NCI-H2081 treated with DMSO at 0.1 percent for 48 hours (cell line): ENCODE data around the gene MYMK.
"Not testable (repeated sequence)": the region's sequence is repeated elsewhere in the genome, so short reads cannot be mapped to it uniquely, and the experiment has no call there.

Experiments used
- DNase-seq: peaks from one replicate; lab custom pipeline; 2025; lab: John Stamatoyannopoulos, UW

Gene MYMK, protein sequence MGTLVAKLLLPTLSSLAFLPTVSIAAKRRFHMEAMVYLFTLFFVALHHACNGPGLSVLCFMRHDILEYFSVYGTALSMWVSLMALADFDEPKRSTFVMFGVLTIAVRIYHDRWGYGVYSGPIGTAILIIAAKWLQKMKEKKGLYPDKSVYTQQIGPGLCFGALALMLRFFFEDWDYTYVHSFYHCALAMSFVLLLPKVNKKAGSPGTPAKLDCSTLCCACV

DNA sequence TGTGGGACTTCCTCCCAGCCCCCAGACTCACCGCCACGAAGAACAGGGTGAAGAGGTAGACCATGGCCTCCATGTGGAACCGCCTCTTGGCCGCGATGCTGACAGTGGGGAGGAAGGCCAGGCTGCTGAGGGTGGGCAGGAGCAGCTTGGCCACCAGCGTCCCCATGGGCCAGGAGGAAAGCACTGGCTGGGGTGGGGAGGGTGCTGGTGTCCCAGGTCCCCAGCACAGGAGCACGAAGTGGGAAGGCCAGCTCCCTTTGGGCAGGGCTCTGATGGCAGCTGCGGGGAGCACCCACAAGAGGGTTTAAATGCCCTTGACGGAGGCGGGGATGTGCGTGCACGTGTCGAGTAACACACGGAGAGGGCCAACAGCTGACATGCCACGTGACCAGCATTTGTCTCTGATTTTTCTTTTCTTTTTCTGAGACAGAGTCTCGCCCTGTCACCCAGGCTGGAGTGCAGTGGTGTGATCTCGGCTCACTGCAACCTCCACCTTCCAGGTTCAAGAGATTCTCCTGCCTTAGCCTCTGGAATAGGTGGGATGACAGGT, at the start of gene MYMK:
Gene MYMK, minus strand, starts transcription at position 281 of the 550 bp plus-strand sequence. Its CDS starts 115 bp downstream, at position 166.
- no peak for DNase-seq

DNA sequence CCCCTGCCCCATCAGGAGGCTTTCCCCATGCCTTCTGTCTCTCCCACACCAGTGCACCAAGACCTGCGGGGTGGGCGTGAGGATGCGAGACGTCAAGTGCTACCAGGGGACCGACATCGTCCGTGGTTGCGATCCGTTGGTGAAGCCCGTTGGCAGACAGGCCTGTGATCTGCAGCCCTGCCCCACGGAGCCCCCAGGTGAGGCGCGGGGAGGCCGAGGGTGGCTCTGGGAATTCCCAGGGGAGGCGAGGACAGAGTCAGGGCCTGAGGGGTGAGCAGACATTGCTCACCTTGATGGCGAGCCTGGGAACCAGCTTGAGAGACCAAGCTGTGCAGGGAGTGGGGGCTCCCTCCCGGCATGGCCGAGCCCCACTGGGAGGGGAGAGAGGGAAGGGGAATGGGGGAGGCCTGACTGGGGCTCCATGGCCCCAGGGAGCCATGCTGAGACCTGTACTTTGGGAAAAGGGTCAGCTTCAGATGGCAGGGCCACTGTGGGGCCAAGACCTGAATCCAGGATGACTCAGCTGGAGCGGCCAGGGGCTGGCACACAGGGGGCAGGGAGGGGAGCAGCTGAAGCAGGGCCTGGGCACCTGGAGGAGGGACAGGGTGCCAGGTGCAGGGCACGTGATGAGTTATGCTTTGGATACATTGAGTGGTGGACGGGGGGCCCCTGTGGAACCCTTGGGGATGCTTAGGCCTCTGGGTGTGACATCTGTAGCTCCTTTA, 49.2 kb upstream of the MYMK start:
- DNase-seq: no peak

DNA sequence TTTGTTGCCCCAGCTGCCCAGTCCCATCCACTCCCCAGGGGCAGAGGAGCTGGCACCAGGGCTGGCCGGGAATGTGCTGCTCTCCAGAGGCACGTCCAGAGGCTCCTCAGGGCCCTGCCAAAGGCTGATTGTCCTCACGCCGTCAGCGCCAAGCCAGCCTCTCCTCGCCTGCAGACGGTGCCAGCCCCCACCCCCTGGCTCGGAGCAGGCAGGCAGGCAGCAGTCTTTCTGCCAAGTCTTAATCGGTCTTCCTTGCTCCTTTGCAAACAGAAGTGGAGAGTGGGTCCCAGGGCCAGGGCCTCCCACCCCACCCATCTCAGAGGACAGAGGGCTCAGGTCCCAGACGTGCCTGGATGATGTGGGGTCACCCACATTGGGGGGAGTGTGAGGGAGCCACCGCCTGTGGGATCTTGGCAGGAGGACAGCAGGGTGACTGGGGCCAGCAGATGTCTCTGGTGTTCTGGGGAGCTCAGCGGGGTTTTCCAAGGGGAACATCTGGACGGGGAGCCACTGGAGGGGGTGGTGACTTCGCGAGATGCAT, 48.1 kb upstream of the MYMK start:
- DNase-seq: no peak

DNA sequence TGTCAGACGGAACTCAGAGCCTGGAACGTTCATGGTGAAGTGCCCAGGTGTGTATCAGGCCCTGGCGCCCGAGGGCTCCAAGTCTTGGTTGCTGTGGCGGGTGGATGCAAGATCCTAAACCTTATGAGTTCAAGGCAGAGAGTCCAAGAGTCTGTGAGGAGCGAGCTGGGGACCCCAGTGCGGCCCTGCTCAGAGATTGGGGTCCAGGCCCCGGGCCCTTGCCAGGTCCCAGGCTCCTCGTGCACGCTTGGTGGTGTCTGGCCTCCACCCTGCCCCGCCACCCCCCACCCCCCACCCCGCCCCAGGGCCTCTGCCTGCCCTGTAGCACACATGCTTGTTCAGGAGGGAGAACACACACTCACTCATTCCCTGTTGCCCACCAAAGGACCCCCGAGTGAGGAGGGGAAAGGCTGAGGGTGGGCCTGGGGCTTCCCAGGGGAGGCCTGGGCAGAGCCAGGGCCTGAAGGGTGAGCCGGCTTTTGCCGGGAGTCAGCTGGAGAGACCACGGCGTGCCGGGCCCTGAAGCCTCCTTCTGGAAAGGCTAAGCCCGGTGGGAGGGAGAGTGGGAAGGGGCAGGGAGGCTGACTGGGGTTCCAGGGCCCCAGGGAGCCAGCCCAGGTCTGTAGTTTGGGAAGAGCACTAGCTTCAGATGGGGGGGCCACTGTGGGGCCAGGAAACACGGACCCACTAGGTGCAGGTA, 47.3 kb upstream of the MYMK start:
- no peak for DNase-seq

DNA sequence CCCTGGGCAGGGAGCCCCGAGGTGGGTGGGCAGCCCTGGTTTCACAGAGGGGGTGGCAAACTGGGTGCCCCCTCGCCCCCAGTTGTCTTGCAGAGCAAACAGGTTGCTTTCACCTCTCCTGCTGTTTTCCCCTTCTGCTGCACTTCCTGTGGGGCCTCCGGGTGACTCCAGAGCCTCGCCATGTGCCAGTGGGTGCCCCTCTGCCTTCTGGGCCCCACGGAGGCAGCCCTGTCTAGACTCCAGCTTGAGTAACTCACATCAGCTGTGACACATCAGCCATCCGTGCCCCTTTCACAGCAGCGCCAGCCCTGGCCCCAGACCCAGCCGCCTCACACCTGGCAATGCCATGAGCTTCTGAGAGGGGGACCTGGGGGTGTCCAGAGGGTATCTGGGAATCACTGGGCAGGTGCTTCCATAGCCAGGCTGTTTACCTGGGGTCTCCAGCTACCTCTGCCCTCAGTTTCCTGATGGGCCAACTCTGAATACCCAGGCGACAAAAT, 46.7 kb upstream of the MYMK start:
- DNase-seq: no peak

DNA sequence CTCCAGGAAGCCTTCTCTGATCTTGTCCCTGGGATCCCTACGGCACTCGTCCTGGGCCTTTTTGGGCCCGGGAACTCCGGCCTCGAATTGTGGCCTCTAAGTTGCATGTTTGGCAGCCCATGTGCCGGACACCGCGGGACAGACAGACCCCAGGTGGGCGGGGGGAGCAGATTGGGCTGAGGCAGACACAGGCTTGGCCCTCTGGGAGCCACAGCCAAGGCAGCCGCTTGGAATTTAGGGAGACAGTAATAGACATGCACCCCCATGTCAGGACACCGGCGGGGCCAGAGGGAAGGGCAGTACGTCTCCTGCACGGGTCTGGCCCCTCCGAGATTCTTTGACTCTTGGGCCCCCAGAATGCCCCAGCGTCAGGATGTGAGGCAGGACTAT, 45.9 kb upstream of the MYMK start:
- no peak for DNase-seq

DNA sequence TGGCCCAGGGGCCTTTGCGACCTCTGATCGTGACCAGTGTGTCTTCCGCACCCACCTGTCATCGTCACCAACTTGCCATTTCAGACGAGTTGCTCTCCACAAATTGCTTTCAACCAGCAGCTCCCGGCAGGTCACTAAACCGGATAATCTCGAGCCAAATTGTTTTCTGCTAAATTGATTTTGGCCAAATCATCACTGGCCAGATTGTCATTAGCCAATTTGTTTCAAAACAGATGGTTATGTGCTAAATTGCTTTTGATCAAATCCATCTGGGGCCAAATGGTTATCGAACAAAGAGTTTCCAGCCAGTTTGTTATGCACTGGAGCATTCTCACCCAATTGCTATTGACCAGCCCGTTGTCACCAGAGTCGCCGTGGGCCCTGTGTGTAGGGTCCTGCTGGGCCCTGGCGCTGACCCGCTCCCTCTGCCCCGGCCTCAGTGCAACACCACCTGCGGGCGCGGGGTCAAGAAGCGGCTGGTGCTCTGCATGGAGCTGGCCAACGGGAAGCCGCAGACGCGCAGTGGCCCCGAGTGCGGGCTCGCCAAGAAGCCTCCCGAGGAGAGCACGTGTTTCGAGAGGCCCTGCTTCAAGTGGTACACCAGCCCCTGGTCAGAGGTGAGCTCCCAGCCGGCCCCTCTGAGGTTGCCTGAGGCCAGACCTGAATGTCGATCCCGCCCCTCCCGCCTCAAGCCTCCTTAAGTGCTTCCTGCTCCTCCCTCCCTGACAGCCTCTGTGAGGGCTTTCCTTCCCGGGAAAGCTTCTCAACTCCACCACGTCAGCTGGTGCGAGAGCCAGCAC, 45.3 kb upstream of the MYMK start:
- DNase-seq: no peak

DNA sequence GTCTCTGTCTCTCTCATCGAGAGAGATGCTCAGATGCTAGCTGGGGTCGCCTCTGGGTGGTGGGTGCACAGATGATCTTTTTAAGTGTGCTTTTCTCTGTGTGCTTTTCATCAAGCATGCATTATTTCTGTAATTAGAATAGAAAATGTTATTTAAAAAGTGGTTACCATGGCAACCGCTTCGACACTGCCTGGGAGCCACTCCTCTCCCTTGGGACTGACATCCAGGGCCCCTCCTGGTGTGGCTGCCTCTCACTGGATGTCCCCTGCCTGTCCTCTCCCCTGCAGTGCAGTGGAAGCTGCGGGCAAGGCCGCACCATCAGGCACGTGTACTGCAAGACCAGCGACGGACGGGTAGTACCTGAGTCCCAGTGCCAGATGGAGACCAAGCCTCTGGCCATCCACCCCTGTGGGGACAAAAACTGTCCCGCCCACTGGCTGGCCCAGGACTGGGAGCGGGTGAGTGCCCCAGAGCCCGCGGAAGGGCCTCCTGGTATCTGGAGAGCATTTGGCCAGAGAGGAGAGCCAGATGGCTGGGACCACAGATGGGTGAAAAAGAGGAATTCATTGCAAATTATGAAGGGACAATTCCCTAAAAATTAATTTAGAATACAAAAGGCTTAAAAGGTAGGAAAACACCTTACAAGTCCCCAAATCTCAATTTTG, 44.5 kb upstream of the MYMK start:
- DNase-seq: no peak

DNA sequence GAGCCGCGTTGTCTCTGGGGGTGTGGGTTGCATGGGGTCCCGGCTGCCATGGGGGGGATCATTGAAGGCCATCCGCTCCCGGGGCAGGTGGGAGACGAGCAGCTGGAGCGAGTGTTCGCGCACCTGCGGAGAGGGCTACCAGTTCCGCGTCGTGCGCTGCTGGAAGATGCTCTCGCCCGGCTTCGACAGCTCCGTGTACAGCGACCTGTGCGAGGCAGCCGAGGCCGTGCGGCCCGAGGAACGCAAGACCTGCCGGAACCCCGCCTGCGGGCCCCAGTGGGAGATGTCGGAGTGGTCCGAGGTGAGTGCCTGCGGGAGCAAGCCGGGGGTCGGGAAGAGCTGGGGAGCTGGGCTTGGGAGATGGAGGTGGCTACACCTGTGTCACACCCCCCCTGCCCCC, 43.4 kb upstream of the MYMK start:
- DNase-seq: no peak

DNA sequence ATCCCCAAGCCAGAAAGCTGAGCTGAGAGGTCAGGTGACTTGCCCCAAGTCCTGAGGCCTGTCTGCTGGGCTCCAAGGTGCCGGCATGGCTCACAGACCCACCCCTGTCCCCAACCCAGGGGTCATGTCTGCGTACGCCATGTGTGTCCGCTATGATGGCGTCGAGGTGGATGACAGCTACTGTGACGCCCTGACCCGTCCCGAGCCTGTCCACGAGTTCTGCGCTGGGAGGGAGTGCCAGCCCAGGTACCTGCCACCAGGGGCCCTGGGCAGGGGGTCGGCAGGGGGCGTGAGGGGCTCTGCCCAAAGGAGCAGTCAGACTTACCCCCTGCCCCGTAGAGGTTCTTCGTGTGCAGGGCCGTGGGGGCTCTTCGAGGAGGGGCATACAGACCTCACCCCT, 42.1 kb upstream of the MYMK start:
- DNase-seq: no peak

DNA sequence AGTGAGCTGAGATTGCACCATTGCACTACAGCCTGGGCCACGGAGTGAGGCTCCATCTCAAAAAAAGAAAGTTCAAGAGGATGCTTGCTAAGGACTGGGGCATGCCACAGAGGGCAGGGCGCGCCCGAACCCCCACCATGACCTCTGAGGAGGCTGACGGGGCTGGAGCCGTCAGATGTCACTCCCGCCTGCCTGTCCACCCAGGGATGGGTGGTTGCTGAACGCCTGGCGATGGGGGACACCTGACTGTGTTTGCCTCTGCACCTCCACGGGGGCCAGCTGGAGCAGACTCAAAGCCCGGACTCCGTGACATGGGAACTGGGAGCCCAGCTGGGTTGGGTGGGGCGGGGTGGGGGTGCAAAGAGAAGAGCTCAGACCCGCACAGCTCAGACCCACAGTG, 41.6 kb upstream of the MYMK start:
- no peak for DNase-seq

DNA sequence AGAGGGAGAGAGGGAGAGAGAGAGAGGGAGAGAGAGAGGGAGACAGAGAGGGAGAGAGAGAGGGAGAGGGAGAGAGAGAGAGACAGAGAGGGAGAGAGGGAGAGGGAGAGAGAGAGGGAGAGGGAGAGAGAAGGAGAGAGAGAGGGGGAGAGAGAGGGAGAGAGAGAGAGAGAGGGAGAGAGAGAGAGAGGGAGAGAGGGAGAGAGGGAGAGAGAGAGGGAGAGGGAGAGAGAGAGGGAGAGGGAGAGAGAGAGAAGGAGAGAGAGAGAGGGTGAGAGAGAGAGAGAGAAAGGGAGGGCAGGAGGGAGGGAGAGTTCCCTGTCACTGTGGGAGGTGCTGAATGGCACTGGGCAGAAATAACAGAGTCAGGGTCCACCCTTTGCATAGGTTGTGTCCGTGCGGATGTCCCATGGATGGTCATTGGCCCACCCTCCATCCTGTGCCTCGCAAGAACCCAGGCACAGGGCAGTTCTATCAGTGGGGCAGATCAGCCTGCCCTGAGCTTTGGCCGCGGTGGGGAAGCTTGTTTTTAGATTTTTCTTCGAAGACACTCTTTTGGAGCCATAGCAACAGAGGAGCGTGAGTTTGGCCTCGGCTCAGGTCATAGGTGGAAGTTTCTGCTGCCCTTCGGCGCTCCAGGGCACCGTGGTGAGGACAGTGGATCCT, 39.8 kb upstream of the MYMK start:
- no peak for DNase-seq

DNA sequence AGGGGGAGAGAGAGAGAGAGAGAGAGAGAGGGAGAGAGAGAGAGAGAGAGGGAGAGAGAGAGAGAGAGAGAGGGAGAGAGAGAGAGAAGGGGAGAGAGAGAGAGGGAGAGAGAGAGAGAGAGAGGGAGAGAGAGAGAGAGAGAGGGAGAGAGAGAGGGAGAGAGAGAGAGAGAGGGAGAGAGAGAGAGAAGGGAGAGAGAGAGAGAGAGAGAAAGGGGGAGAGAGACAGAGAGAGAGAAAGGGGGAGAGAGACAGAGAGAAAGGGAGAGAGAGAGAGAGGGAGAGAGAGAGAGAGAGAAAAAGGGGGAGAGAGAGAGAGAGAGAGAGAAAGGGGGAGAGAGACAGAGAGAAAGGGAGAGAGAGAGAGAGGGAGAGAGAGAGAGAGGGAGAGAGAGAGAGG, 39.1 kb upstream of the MYMK start:
- not testable (repeated sequence) for DNase-seq

DNA sequence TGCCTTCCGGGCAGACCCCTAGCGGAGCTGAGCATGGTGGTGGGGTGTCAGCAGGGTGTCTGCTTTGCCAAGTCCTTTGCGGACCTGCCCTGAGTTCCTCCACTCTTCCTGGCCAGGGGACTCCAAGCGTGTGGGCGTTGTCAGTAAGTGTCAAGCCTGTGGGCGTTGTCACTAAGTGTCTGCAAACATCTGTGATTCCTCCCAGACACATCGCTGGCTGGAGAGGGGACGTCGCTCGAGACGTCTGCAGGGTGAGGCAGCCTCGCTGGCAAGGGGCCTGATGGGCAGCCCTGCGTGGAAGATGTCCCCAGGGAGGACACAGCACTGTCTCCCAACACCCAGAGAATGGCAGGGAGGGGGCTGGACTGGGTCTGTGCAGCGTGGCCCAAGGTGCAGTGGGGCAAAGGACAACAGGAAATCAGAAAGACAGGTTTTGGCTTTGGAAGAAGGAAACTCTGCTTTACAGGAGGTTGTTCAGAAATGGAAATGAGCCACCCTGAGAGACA, 38.6 kb upstream of the MYMK start:
- DNase-seq: no peak

DNA sequence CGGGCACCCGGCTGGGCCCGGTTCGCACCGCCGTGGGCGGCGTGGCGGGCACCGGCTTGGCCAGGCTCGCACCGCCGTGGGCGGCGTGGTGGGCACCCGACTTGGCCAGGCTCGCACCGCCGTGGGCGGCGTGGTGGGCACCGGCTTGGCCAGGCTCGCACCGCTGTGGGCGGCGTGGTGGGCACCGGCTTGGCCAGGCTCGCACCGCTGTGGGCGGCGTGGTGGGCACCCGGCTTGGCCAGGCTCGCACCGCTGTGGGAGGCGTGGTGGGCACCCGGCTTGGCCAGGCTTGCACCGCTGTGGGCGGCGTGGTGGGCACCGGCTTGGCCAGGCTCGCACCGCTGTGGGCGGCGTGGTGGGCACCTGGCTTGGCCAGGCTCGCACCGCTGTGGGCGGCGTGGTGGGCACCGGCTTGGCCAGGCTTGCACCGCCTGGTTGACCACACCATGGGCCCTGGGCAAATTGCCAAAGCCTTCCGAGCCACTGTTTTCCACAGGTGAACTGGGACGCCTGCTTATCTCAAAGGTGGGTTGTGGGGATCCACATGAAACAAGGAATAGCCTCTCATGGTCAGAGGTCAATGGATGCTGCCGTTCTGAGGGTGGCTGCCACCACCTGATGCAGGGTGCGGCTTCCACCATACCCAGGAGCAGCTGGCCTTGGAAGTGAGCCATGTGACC, 38.0 kb upstream of the MYMK start:
- DNase-seq: no peak

DNA sequence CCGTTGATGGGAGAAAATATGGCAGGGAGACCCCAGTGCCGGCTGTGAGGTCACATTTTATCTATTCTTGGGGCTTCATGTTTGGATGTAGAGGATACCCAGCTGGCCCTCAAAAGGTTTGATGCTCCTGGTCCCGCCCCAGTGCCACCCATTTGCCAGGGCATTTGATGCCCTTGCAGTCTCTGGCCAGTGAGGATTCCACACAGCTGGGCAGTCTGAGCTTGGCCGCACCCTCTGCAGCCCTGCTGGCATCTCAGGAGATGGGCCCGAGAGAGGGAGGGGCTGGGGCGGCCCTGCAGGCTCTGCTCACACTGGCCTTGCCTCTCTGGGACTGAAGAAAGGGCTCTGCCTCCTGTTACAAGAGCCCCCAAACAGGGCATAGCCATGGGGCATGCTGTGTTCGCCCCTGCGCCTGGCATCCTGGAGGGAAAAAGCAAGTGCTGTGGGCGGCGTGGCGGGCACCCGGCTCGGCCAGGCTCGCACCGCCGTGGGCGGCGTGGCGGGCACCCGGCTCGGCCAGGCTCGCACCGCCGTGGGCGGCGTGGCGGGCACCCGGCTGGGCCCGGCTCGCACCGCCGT, 37.3 kb upstream of the MYMK start:
- DNase-seq: no peak

DNA sequence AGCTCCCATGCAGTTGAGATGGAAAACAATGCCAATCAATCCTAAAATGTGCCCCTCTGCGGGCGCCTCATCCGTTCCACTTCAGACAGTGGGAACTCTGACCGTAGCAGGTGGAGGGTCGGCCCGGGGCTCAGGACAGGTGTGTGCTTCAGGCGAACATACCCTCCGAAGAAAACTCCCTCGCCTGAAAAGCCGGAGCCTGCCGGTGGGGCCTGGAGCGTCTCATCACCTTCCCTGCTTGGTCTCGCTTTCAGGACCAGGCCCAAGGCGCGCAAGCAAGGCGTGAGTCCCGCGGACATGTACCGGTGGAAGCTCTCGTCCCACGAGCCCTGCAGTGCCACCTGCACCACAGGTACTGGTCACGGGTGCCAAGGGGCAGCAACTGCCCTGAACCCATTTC, 36.2 kb upstream of the MYMK start:
- DNase-seq: no peak

DNA sequence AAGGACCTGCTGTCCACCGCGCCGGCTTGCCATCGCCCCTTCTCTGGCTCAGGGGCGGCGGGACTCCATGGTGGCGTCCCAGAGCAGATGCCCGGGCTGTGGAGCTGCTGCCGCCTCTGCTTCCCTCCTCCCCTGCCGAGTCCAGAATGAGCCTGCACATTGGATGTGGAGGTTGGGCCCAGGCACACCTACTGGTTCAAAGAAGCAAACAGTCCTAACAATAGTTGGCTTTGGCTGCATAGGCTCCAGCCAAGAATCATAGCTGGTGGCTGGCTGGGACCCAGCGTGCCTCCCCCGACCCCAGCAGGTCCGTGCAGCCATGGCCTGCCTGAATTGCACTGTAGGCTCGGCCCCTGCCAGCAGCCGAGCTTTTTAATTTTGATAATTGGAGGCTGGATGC, 35.6 kb upstream of the MYMK start:
- no peak for DNase-seq
